ENCODE measurements around the gene DHX29. TPM values are rescaled to one million over a fixed set of nuclear protein-coding genes. Genes with fewer than 3 reads are reported as not detected.

DHX29 gene
- total RNA-seq, 1 experiment from 2014 or later, result 23.5 TPM

GRCh38 chr5:55286411-55286933 is 21.0 kb downstream of the DHX29 start:
- no peaks in the 10 kb centered on the region for H3K9me2 ChIP-seq (replicated peaks; ENCODE audit: insufficient read depth, low read length)
- peaks cover 54% of the 10 kb centered on the region; the same call in 1 of the 2 replicates for H3K36me3 ChIP-seq (ENCODE audit: insufficient read depth, low read length)
- no peak for DNase-seq
- 0 out of 2 replicates have a peak, but pooled peaks cover 4% of the 10 kb centered on the region for H3K79me2 ChIP-seq (ENCODE audit: low read length)
- H2AFZ ChIP-seq (ENCODE audit: low read length), result no peak overlapping the region
- no peaks in the 10 kb centered on the region for H4K20me1 ChIP-seq (ENCODE audit: insufficient read depth, low read depth, low read length)
- H3K27me3 ChIP-seq (ENCODE audit: low read length), result no peaks in the 10 kb centered on the region
- H3K9me3 ChIP-seq (ENCODE audit: low read length), result no peaks in the 10 kb centered on the region
- no peak overlapping the region for H3K4me3 ChIP-seq (ENCODE audit: low read length)
- H3K4me1 ChIP-seq (ENCODE audit: low read length), result no peaks in the 10 kb centered on the region
- H3K4me2 ChIP-seq (ENCODE audit: low read depth, low read length, poor library complexity, severe bottlenecking), result no peak overlapping the region
- no peak overlapping the region for H3K27ac ChIP-seq (ENCODE audit: low read length)
- no peak overlapping the region for H3K9ac ChIP-seq (ENCODE audit: low read length)

- peaks cover 65% of the 10 kb centered on the region; the same call in 1 of the 2 replicates for H3K36me3 ChIP-seq (ENCODE audit: insufficient read depth, low read length)
Observed at GRCh38 chr5:55278778-55279177, 28.7 kb downstream of the DHX29 start.

GRCh38 chr5:55276771-55277170 is 30.7 kb downstream of the DHX29 start:
- H3K4me2 ChIP-seq (ENCODE audit: low read depth, low read length, poor library complexity, severe bottlenecking), result no peak overlapping the region
- no peak overlapping the region for H2AFZ ChIP-seq (ENCODE audit: low read length)
- no peak for DNase-seq
- H3K27ac ChIP-seq (ENCODE audit: low read length), result no peak overlapping the region
- H3K4me1 ChIP-seq (ENCODE audit: low read length), result peaks cover 5% of the 10 kb centered on the region; the same call in 1 of the 2 replicates
- no peaks in the 10 kb centered on the region for H4K20me1 ChIP-seq (ENCODE audit: insufficient read depth, low read depth, low read length)
- no peaks in the 10 kb centered on the region for H3K9me3 ChIP-seq (ENCODE audit: low read length)
- H3K4me3 ChIP-seq (ENCODE audit: low read length), result no peak overlapping the region
- H3K9ac ChIP-seq (ENCODE audit: low read length), result no peak overlapping the region
- no peaks in the 10 kb centered on the region for H3K27me3 ChIP-seq (ENCODE audit: low read length)
- peaks cover 67% of the 10 kb centered on the region; the same call in 1 of the 2 replicates for H3K36me3 ChIP-seq (ENCODE audit: insufficient read depth, low read length)
- H3K79me2 ChIP-seq (ENCODE audit: low read length), result no peaks in the 10 kb centered on the region
- no peaks in the 10 kb centered on the region for H3K9me2 ChIP-seq (replicated peaks; ENCODE audit: insufficient read depth, low read length)

More at GRCh38 chr5:55278778-55279177, 28.7 kb downstream of the DHX29 start:
- H3K27ac ChIP-seq (ENCODE audit: low read length), result no peak overlapping the region
- no peaks in the 10 kb centered on the region for H3K9me3 ChIP-seq (ENCODE audit: low read length)
- no peaks in the 10 kb centered on the region for H4K20me1 ChIP-seq (ENCODE audit: insufficient read depth, low read depth, low read length)
- H3K27me3 ChIP-seq (ENCODE audit: low read length), result no peaks in the 10 kb centered on the region
- no peak overlapping the region for H3K4me2 ChIP-seq (ENCODE audit: low read depth, low read length, poor library complexity, severe bottlenecking)
- H2AFZ ChIP-seq (ENCODE audit: low read length), result no peak overlapping the region
- no peak for DNase-seq
- H3K9ac ChIP-seq (ENCODE audit: low read length), result no peak overlapping the region
- peaks cover 5% of the 10 kb centered on the region; the same call in 1 of the 2 replicates for H3K4me1 ChIP-seq (ENCODE audit: low read length)
- H3K4me3 ChIP-seq (ENCODE audit: low read length), result no peak overlapping the region
- no peaks in the 10 kb centered on the region for H3K79me2 ChIP-seq (ENCODE audit: low read length)
- no peaks in the 10 kb centered on the region for H3K9me2 ChIP-seq (replicated peaks; ENCODE audit: insufficient read depth, low read length)

- no peaks in the 10 kb centered on the region for H3K27me3 ChIP-seq (ENCODE audit: low read length)
- peaks cover 34% of the 10 kb centered on the region; the same call in 1 of the 2 replicates for H3K36me3 ChIP-seq (ENCODE audit: insufficient read depth, low read length)
- H3K9me3 ChIP-seq (ENCODE audit: low read length), result no peaks in the 10 kb centered on the region
- no peak overlapping the region for H3K27ac ChIP-seq (ENCODE audit: low read length)
- DNase-seq, result no peak
- H3K4me3 ChIP-seq (ENCODE audit: low read length), result no peak overlapping the region
- H3K4me1 ChIP-seq (ENCODE audit: low read length), result no peaks in the 10 kb centered on the region
- no peak overlapping the region for H3K4me2 ChIP-seq (ENCODE audit: low read depth, low read length, poor library complexity, severe bottlenecking)
- H4K20me1 ChIP-seq (ENCODE audit: insufficient read depth, low read depth, low read length), result no peaks in the 10 kb centered on the region
- H3K79me2 ChIP-seq (ENCODE audit: low read length), result no peaks in the 10 kb centered on the region
- H3K9ac ChIP-seq (ENCODE audit: low read length), result no peak overlapping the region
- H3K9me2 ChIP-seq (replicated peaks; ENCODE audit: insufficient read depth, low read length), result no peaks in the 10 kb centered on the region
- H2AFZ ChIP-seq (ENCODE audit: low read length), result no peak overlapping the region
Observed at GRCh38 chr5:55258339-55258738, 49.2 kb downstream of the DHX29 start.

- H3K36me3 ChIP-seq (ENCODE audit: insufficient read depth, low read length), result peaks cover 16% of the 10 kb centered on the region; the same call in 1 of the 2 replicates
- H3K9me3 ChIP-seq (ENCODE audit: low read length), result no peaks in the 10 kb centered on the region
- H3K9me2 ChIP-seq (replicated peaks; ENCODE audit: insufficient read depth, low read length), result no peaks in the 10 kb centered on the region
Observed at GRCh38 chr5:55254802-55255201, 52.7 kb downstream of the DHX29 start.

GRCh38 chr5:55250064-55250463 is 57.4 kb downstream of the DHX29 start:
- Histone ChIP-seq H3K79me2 (ENCODE audit: low read length) (no peaks in the 10 kb centered on the region), H3K27me3 (ENCODE audit: low read length) (no peaks in the 10 kb centered on the region), H3K27ac (ENCODE audit: low read length) (no peak overlapping the region), H3K36me3 (ENCODE audit: insufficient read depth, low read length) (0 out of 2 replicates have a peak, but pooled peaks cover under 1% of the 10 kb centered on the region), H4K20me1 (ENCODE audit: insufficient read depth, low read depth, low read length) (no peaks in the 10 kb centered on the region), H3K4me3 (ENCODE audit: low read length) (no peak overlapping the region), H3K4me2 (ENCODE audit: low read depth, low read length, poor library complexity, severe bottlenecking) (no peak overlapping the region), H3K4me1 (ENCODE audit: low read length) (no peaks in the 10 kb centered on the region), H2AFZ (ENCODE audit: low read length) (no peak overlapping the region), H3K9ac (ENCODE audit: low read length) (no peak overlapping the region), H3K9me2 (replicated peaks; ENCODE audit: insufficient read depth, low read length) (no peaks in the 10 kb centered on the region), H3K9me3 (ENCODE audit: low read length) (no peaks in the 10 kb centered on the region; the same call in 1 of the 2 replicates)
- DNase-seq, result no peak

More at GRCh38 chr5:55254802-55255201, 52.7 kb downstream of the DHX29 start:
- no peak for DNase-seq
- no peaks in the 10 kb centered on the region for H4K20me1 ChIP-seq (ENCODE audit: insufficient read depth, low read depth, low read length)
- no peak overlapping the region for H3K9ac ChIP-seq (ENCODE audit: low read length)
- no peaks in the 10 kb centered on the region for H3K4me1 ChIP-seq (ENCODE audit: low read length)
- H3K79me2 ChIP-seq (ENCODE audit: low read length), result no peaks in the 10 kb centered on the region
- H3K27me3 ChIP-seq (ENCODE audit: low read length), result no peaks in the 10 kb centered on the region
- no peak overlapping the region for H3K4me3 ChIP-seq (ENCODE audit: low read length)
- H2AFZ ChIP-seq (ENCODE audit: low read length), result no peak overlapping the region
- no peak overlapping the region for H3K4me2 ChIP-seq (ENCODE audit: low read depth, low read length, poor library complexity, severe bottlenecking)
- no peak overlapping the region for H3K27ac ChIP-seq (ENCODE audit: low read length)

GRCh38 chr5:55241746-55242145 is 65.7 kb downstream of the DHX29 start:
- no peaks in the 10 kb centered on the region for H3K36me3 ChIP-seq (ENCODE audit: insufficient read depth, low read length)
- H3K27ac ChIP-seq (ENCODE audit: low read length), result no peak overlapping the region
- no peaks in the 10 kb centered on the region for H3K9me2 ChIP-seq (replicated peaks; ENCODE audit: insufficient read depth, low read length)
- H3K4me1 ChIP-seq (ENCODE audit: low read length), result no peaks in the 10 kb centered on the region
- DNase-seq, result no peak
- no peaks in the 10 kb centered on the region for H3K9me3 ChIP-seq (ENCODE audit: low read length)
- no peak overlapping the region for H2AFZ ChIP-seq (ENCODE audit: low read length)
- H4K20me1 ChIP-seq (ENCODE audit: insufficient read depth, low read depth, low read length), result 0 out of 2 replicates have a peak, but pooled peaks cover 3% of the 10 kb centered on the region
- H3K4me3 ChIP-seq (ENCODE audit: low read length), result no peak overlapping the region
- H3K4me2 ChIP-seq (ENCODE audit: low read depth, low read length, poor library complexity, severe bottlenecking), result no peak overlapping the region
- no peak overlapping the region for H3K9ac ChIP-seq (ENCODE audit: low read length)
- H3K79me2 ChIP-seq (ENCODE audit: low read length), result no peaks in the 10 kb centered on the region
- H3K27me3 ChIP-seq (ENCODE audit: low read length), result no peaks in the 10 kb centered on the region

- no peak overlapping the region for H3K9ac ChIP-seq (ENCODE audit: low read length)
- H3K27ac ChIP-seq (ENCODE audit: low read length), result no peak overlapping the region
- DNase-seq, result no peak
Observed at GRCh38 chr5:55236800-55237199, 70.7 kb downstream of the DHX29 start.

More at GRCh38 chr5:55236800-55237199, 70.7 kb downstream of the DHX29 start:
- H3K9me3 ChIP-seq (ENCODE audit: low read length), result no peaks in the 10 kb centered on the region
- no peaks in the 10 kb centered on the region for H3K79me2 ChIP-seq (ENCODE audit: low read length)
- no peaks in the 10 kb centered on the region for H3K9me2 ChIP-seq (replicated peaks; ENCODE audit: insufficient read depth, low read length)
- H3K4me2 ChIP-seq (ENCODE audit: low read depth, low read length, poor library complexity, severe bottlenecking), result no peak overlapping the region
- H2AFZ ChIP-seq (ENCODE audit: low read length), result no peak overlapping the region
- H3K4me1 ChIP-seq (ENCODE audit: low read length), result peaks cover 23% of the 10 kb centered on the region
- H3K4me3 ChIP-seq (ENCODE audit: low read length), result no peak overlapping the region
- no peaks in the 10 kb centered on the region for H3K36me3 ChIP-seq (ENCODE audit: insufficient read depth, low read length)
- no peaks in the 10 kb centered on the region for H3K27me3 ChIP-seq (ENCODE audit: low read length)
- 0 out of 2 replicates have a peak, but pooled peaks cover 3% of the 10 kb centered on the region for H4K20me1 ChIP-seq (ENCODE audit: insufficient read depth, low read depth, low read length)

Measured in Karpas-422 (cell line).